Heart right ventricle (tissue), 16 donors: Measurements from ENCODE around the gene SLC6A12. TPM values are rescaled to one million over a fixed set of nuclear protein-coding genes. Genes with fewer than 3 reads are reported as not detected.

Source experiments
- ATAC-seq, 8 donors: fragments of 200-7000 bp; cut with Tn5 transposase; one replicate each; pipeline ENCODE4 v1.9.1; 2020; ENCODE audit warnings: mild to moderate bottlenecking in 8 of 8, moderate library complexity in 8 of 8, moderate number of reproducible peaks in 1 of 8
- DNase-seq, 2 donors: peaks; one replicate each; pipeline ENCODE4 v3.0.0-alpha.2; 2020
- H3K27ac ChIP-seq, 10 donors: fragments of 200-600 bp; sonication (generic) in 2 of 10; one replicate each; pipeline versions ENCODE4 v1.5.0 to v1.8.0; 2020 to 2022; ENCODE audit warnings: mild to moderate bottlenecking in 3 of 10
- H3K27me3 ChIP-seq, 7 donors: fragments of 200-600 bp; one replicate each; pipeline ENCODE4 v1.8.0; 2021 to 2022; ENCODE audit warnings: mild to moderate bottlenecking in 2 of 7
- H3K36me3 ChIP-seq, 9 donors: fragments of 200-600 bp; sonication (generic) in 1 of 9; one replicate each; pipeline versions ENCODE4 v1.5.0 to v1.8.0; 2020 to 2022; ENCODE audit warnings: mild to moderate bottlenecking in 2 of 9
- H3K4me1 ChIP-seq, 9 donors: fragments of 200-600 bp; sonication (generic) in 1 of 9; one replicate each; pipeline versions ENCODE4 v1.5.0 to v1.8.0; 2020 to 2022; ENCODE audit warnings: mild to moderate bottlenecking in 4 of 9
- H3K4me3 ChIP-seq, 10 donors: fragments of 200-600 bp; sonication (generic) in 2 of 10; one replicate each; pipeline versions ENCODE4 v1.5.0 to v1.8.0; 2020 to 2022; ENCODE audit warnings: mild to moderate bottlenecking in 7 of 10, moderate library complexity in 2 of 10
- H3K9me3 ChIP-seq, 11 donors: fragments of 200-600 bp in 10 of 11; sonication (generic) in 2 of 11; one replicate each; pipeline versions ENCODE4 v1.5.0 to v1.8.0; 2013 to 2022; ENCODE audit warnings: mild to moderate bottlenecking in 2 of 11, control low read depth in 1 of 11, moderate library complexity in 1 of 11
- WGBS, 2 donors: extraction: QIAGEN DNeasy Blood & Tissue Kit; methylation state at CpG; one replicate each; pipeline ENCODE4 v1.1.7; 2013; ENCODE audit warnings: inconsistent platforms in 1 of 2; 5-methylcytosine and 5-hydroxymethylcytosine counted together
- intact Hi-C, 10 donors: fragments of 100-400 bp; cut with DNase I; formaldehyde crosslinking; loops; one replicate each; pipeline versions ENCODE4 v1.11.1 to v1.14.2; 2022
- polyA plus RNA-seq, 2 donors: library from polyadenylated mRNA; stranded (reverse); fragments of 200-250 nt; gene quantifications; one replicate each; pipeline ENCODE4 v1.2.3, GENCODE V29; 2013
- total RNA-seq, 10 donors: library from RNA; stranded (reverse); fragmentation: NEBNext Ultra II Directional in 3 of 10; extraction: Animal tissue kit (Norgen Biotek cat#: 25700) in 3 of 10; gene quantifications; one replicate each; pipeline versions ENCODE4 v1.2.1 to v1.2.4, GENCODE V29; 2021 to 2023
- TF ChIP-seq, protein P1 (sequence below), 9 donors: fragments of 200-600 bp; sonication (generic) in 2 of 9; IDR thresholded peaks; one replicate each; pipeline versions ENCODE4 v1.5.0 to v1.8.0; 2021 to 2022; ENCODE audit warnings: antibody characterized with exemption in 9 of 9, mild to moderate bottlenecking in 5 of 9, moderate library complexity in 1 of 9
- donor health status: Arrhythmogenic right ventricular cardiomyopathy.
- donor health status: ischemic (EF 13 %, LVEDD 7.1; RV severe dilation, severe dysfunction).
- donor health status: healthy with polysubstance abuse.
- donor health status: DM: no; HTN: yes; CAD: no.
- donor health status: DM: no; HTN: no; CAD: no.
- donor health status: ischemic (EF 25% LVEDD 6.9; RV normal size, moderate dysfunction).
- donor health status: ischemic (EF 25% LVEDD 5.7; RV mildly dilated, moderate dysfunction).
- donor health status: healthy.
- donor health status: DM: yes; HTN: yes; CAD: no.
- donor health status: Ischemic cardiomyopathy.
- donor health status: ischemic (EF 35%, LVEDD 5.7; RV mildly dilated, moderate dysfunction).
- donor health status: nonischemic (EF 11% LVEDD 7.7; RV severe dilation, severe dysfunction).
- donor health status: DM: yes; HTN: yes; CAD: no.
- donor health status: PGD.
- donor health status: ischemic (EF 29% LVEDD 5.4; RV normal size, mild dysfunction).
- donor health status: nonischemic (EF 23%, LVEDD 6.1; RV moderate dilation, normal function).

Gene SLC6A12
- total and polyA plus RNA-seq, 12 donors: 0.14 to 1.4 (median 0.74) TPM

DNA sequence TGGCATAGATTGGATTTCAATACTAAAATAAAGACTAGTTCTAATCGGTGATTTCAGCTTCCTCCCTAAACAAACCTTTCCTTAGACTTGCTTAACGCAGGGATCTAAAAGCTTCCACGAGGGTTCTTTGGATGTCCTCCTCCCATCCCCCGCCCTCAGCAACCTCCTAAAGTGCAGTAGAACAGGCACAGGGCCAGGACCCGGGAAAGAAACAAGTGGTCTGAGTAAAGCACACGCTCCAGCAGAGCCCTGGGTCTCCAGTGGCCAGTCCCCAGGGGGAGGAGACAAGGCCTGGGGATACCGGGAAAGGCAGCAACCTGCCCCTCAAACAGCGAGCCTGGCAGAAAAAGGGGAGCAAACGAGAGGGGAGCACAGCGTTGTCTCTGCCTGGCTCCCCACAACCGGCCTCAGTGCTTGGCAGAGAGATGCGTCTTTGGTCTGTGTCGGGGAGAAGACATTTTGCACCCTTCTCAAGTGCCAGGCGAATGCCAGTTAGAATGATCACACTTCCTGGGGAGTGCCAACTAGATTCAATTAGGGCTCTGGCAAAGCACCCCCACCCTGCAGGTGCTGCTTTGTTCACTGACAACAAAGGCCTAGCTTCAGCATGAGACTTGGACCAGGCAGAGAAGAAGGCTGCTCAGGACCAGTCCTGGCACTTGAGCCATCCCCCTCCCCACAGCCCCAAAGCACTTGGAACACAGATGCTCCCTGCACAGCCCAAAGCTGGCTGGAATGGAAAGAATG lies 17.1 kb upstream of the SLC6A12 start:
- ATAC-seq: no peak
- H3K27me3 ChIP-seq: no peaks in the 10 kb centered on the region
- WGBS, 2 donors: 63 to 68% methylated on average over 14 of the region's 14 CpGs
- TF ChIP-seq, protein P1, sequence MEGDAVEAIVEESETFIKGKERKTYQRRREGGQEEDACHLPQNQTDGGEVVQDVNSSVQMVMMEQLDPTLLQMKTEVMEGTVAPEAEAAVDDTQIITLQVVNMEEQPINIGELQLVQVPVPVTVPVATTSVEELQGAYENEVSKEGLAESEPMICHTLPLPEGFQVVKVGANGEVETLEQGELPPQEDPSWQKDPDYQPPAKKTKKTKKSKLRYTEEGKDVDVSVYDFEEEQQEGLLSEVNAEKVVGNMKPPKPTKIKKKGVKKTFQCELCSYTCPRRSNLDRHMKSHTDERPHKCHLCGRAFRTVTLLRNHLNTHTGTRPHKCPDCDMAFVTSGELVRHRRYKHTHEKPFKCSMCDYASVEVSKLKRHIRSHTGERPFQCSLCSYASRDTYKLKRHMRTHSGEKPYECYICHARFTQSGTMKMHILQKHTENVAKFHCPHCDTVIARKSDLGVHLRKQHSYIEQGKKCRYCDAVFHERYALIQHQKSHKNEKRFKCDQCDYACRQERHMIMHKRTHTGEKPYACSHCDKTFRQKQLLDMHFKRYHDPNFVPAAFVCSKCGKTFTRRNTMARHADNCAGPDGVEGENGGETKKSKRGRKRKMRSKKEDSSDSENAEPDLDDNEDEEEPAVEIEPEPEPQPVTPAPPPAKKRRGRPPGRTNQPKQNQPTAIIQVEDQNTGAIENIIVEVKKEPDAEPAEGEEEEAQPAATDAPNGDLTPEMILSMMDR (IDR thresholded peaks at IDR 0.05): no peak
- H3K36me3 ChIP-seq: no peaks in the 10 kb centered on the region
- intact Hi-C loops: no loop called here
- peaks cover 0 to 11% (median 2%) of the 10 kb centered on the region in 11 donors for H3K9me3 ChIP-seq
- DNase-seq: no peak
- no peak overlapping the region for H3K4me3 ChIP-seq
- no peaks in the 10 kb centered on the region for H3K4me1 ChIP-seq
- H3K27ac ChIP-seq: no peak overlapping the region

DNA sequence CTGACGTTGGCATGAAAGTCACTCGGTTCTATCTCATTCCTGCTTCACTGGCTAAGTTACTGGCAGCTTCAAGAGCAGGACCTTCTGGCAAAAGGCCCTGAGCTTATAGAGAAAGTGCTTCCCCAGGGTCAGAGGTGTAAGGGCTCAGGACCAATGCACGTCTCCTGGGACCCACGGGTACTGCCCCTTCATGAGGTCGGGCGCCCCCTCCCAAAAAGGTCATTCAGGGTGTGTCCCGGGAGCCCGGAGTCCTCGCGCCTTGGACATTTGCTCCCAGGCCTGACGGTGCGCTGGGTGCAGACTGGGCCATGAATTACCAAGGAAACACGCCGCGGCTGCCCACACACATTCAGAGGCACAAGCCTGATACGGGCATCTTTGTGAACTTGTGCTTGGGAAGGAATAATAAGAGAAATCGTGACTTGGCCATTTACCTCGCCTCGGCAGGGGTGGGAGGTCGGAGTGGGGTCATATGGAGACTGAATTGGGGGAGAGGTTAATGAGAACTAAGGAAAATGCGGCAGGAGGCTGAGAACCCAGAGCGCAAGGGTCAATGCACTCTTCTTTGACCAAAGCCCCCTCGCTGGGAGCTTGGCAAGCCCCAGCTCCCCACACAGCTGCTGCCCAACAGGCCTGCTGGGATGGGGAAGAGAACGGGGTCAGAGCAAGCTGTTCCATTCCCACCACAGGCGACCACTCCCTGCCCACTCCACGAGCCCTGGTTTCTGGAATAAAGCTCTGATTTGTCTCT lies 15.7 kb upstream of the SLC6A12 start:
- Histone ChIP-seq H3K4me1 (no peaks in the 10 kb centered on the region), H3K4me3 (no peak overlapping the region), H3K9me3 (no peaks in the 10 kb centered on the region), H3K36me3 (no peaks in the 10 kb centered on the region), H3K27ac (no peak overlapping the region), H3K27me3 (no peaks in the 10 kb centered on the region)
- 79% methylated on average over 26 of the region's 26 CpGs for WGBS, 2 donors
- DNase-seq (no peak), ATAC-seq (no peak)
- intact Hi-C loops: no loop called here
- TF ChIP-seq, protein P1 (IDR thresholded peaks at IDR 0.05): no peak

DNA sequence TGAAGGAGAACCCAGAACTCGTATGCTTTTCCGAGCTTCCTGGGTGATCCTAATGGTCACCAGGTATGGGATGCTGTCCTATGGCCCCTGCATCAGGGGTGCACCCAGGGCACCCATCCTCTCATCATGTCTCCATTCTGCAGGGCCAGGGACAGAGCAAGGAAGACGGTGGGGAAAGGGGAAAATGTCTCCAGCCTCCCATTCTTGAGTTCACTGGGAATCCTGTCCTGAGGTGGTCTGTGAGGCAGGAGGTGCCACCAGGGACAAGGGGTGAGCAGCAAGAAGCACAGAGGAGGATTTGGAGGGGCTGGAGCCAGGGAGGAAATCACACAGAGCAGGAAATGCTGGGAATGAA lies 14.9 kb upstream of the SLC6A12 start:
- Histone ChIP-seq H3K27ac (no peak overlapping the region), H3K36me3 (no peaks in the 10 kb centered on the region), H3K4me3 (no peak overlapping the region), H3K9me3 (no peaks in the 10 kb centered on the region), H3K4me1 (no peaks in the 10 kb centered on the region), H3K27me3 (no peaks in the 10 kb centered on the region)
- DNase-seq (no peak), ATAC-seq (no peak)
- intact Hi-C loops: no loop called here
- WGBS, 2 donors: 82 to 87% methylated on average over 3 of the region's 3 CpGs
- TF ChIP-seq, protein P1 (IDR thresholded peaks at IDR 0.05): no peak

DNA sequence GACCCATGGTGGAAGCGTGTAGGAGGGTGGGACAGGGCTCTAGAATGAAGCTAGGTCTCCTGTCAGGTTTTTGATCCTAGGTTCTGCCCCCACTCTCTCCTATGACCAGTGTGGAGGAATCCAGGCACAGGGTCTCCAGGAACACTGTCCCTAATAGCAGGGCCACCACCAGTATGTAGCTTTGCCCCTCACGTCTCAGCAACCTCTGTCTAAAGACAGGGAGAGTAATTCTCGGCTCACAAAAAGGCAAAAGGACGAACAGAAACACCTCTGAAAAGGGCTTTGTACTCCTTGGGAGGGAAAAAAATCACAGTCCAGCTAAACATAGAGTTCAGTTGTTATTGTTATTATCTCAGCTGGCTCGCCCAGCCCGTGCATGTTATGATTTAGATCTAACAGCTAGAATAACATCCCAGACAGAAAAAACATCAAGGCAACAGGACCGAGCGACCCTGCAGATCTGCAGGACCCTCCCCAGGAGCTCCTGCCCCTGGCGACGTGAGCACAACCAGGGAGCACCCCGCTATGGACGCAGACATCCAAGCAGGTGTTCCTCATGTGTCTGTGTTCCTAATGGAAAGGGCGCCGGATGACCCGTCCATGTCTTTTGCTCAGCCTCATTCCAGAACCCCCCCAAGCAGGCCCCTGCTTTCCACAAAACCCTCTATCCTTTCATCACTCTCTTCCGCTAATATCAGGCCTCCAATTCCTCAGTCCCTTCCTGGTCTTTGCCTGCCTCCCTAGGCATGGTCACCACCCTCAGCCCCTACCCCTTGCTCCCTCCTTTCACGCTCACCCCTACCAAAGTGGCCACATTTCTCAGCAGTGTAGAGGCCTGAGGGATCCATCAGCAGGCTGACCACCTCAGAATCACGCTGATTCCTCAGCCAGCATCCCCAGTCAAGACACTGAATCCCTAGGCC lies 14.2 kb upstream of the SLC6A12 start:
- Histone ChIP-seq H3K4me3 (no peak overlapping the region), H3K27ac (no peak overlapping the region), H3K4me1 (no peaks in the 10 kb centered on the region), H3K36me3 (no peaks in the 10 kb centered on the region), H3K27me3 (no peaks in the 10 kb centered on the region), H3K9me3 (no peaks in the 10 kb centered on the region)
- intact Hi-C loops: no loop called here
- TF ChIP-seq, protein P1 (IDR thresholded peaks at IDR 0.05): no peak
- ATAC-seq (no peak), DNase-seq (no peak)
- 83 to 87% methylated on average over 18 of the region's 18 CpGs for WGBS, 2 donors
